IMR-90 (cell line): ENCODE data around the gene MNAT1.

Source experiments
- CEBPB ChIP-seq: IDR thresholded peaks from 2 replicates; pipeline ENCODE4 v1.6.1; 2012; ENCODE audit warnings: low read depth, low read length, improper control_type of control experiment
- CTCF ChIP-seq: conservative IDR thresholded peaks from 2 replicates; pipeline ENCODE4 v1.5.1; 2012; ENCODE audit warnings: mild to moderate bottlenecking, low read depth, low read length, improper control_type of control experiment
- ELK1 ChIP-seq: fragments of 150-350 bp; IDR thresholded peaks from 2 replicates; pipeline ENCODE4 v1.6.1; 2016; ENCODE audit warnings: low read depth, mild to moderate bottlenecking, low read length, moderate library complexity, borderline replicate concordance
- FOS ChIP-seq: fragments of 150-350 bp; IDR thresholded peaks from 2 replicates; pipeline ENCODE4 v1.6.1; 2016; ENCODE audit warnings: low read depth, low read length
- MAFK ChIP-seq: IDR thresholded peaks from 2 replicates; pipeline ENCODE4 v1.6.1; 2012; ENCODE audit warnings: low read depth, low read length, improper control_type of control experiment
- MAZ ChIP-seq: IDR thresholded peaks from 2 replicates; pipeline ENCODE4 v1.6.1; 2012; ENCODE audit warnings: low read depth, mild to moderate bottlenecking, low read length, improper control_type of control experiment, moderate library complexity, borderline replicate concordance
- MXI1 ChIP-seq: IDR thresholded peaks from 2 replicates; pipeline ENCODE4 v1.6.1; 2012; ENCODE audit warnings: low read depth, mild to moderate bottlenecking, low read length, moderate library complexity, borderline replicate concordance
- POLR2A ChIP-seq: IDR thresholded peaks from 2 replicates; pipeline ENCODE4 v1.6.1; 2012; ENCODE audit warnings: mild to moderate bottlenecking, low read depth, low read length
- RAD21 ChIP-seq: IDR thresholded peaks from 2 replicates; pipeline ENCODE4 v1.6.1; 2012; ENCODE audit warnings: low read length, improper control_type of control experiment
- RCOR1 ChIP-seq: IDR thresholded peaks from 2 replicates; pipeline ENCODE4 v1.6.1; 2012; ENCODE audit warnings: mild to moderate bottlenecking, low read length, improper control_type of control experiment; ENCODE audit not compliant: insufficient replicate concordance
- RFX5 ChIP-seq: IDR thresholded peaks from 2 replicates; pipeline ENCODE4 v1.8.0; 2012; ENCODE audit warnings: low read depth, mild to moderate bottlenecking, low read length, moderate library complexity
- USF2 ChIP-seq: fragments of 150-350 bp; IDR thresholded peaks from 2 replicates; pipeline ENCODE4 v1.6.1; 2017; ENCODE audit warnings: mild to moderate bottlenecking, antibody characterized with exemption, low read length, low read depth

GRCh38 chr14:60904381-60904780, 169.8 kb downstream of the MNAT1 start:
- TF ChIP-seq ELK1: no peak
- no peak for TF ChIP-seq USF2
- TF ChIP-seq CTCF: no peak
- TF ChIP-seq POLR2A: no peak
- TF ChIP-seq MXI1: no peak
- TF ChIP-seq CEBPB: no peak
- TF ChIP-seq RAD21: no peak
- no peak for TF ChIP-seq RFX5
- TF ChIP-seq RCOR1: no peak
- no peak for TF ChIP-seq MAFK
- no peak for TF ChIP-seq FOS
- no peak for TF ChIP-seq MAZ
